Measurements from ENCODE around the gene TAF3. TPM values are rescaled to one million over a fixed set of nuclear protein-coding genes. Genes with fewer than 3 reads are reported as not detected.
A peak's percentile ranks its signal among the peaks of the same experiment; 100 is the strongest.
"Not testable (repeated sequence)": the region's sequence is repeated elsewhere in the genome, so short reads cannot be mapped to it uniquely, and the experiment has no call there.

Gene TAF3, protein sequence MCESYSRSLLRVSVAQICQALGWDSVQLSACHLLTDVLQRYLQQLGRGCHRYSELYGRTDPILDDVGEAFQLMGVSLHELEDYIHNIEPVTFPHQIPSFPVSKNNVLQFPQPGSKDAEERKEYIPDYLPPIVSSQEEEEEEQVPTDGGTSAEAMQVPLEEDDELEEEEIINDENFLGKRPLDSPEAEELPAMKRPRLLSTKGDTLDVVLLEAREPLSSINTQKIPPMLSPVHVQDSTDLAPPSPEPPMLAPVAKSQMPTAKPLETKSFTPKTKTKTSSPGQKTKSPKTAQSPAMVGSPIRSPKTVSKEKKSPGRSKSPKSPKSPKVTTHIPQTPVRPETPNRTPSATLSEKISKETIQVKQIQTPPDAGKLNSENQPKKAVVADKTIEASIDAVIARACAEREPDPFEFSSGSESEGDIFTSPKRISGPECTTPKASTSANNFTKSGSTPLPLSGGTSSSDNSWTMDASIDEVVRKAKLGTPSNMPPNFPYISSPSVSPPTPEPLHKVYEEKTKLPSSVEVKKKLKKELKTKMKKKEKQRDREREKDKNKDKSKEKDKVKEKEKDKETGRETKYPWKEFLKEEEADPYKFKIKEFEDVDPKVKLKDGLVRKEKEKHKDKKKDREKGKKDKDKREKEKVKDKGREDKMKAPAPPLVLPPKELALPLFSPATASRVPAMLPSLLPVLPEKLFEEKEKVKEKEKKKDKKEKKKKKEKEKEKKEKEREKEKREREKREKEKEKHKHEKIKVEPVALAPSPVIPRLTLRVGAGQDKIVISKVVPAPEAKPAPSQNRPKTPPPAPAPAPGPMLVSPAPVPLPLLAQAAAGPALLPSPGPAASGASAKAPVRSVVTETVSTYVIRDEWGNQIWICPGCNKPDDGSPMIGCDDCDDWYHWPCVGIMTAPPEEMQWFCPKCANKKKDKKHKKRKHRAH
- 10 to 100 TPM; 12.6 to 12.8 TPM for total RNA-seq

DNA sequence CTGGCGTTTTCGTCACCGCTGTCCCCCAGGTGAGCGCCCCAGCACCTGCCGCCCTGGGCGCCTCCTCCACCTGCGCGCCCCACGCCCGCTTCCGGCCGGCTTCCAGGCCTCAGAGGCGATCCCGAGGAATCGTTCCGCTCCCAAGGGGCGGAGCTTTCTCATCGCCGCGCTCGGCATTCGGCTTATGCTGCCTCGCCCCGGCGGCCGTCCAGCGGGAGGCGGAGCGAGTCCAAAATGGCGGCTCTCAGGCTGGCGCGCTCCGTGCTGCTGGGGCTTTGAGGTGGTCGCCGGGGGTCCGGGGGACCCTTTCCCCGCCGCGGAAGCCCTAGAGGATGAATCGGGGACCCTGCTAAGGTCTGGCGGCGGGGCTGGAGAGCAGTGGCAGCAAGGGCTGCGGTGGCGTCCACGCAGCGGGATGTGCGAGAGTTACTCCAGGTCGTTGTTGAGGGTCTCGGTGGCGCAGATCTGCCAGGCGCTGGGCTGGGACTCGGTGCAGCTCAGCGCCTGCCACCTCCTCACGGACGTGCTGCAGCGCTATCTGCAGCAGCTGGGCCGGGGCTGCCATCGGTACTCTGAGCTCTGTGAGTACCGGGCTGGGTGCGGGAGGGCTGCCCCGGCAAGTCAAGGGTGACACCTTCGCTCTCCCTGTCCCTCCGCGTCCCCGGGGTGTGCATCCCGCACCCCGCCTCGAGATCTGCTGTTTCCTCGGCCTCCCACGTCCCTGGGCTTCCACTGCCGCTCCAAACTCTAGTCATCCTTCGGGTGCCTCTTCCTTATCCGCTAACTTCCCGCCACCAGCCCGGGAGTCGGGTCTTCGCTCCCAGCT is at the start of gene TAF3:
TAF3 (plus strand) TSS at position 211 of the 826 bp plus-strand sequence; CDS start at position 416, 205 bp downstream.
- intact Hi-C loops (cut with micrococcal nuclease) = loop anchor here (1.0 to 2.0 kb wide), 3 partner anchors 30 to 236 kb away; partner anchors contain the start of genes ATP5F1C and GATA3
- CTCF ChIA-PET = interaction anchor here (0.6 kb wide), 1 partner anchor 26 kb away, joined by 3 read pairs; no protein-coding TSS in a partner anchor
- peak within 1 kb of the TSS; percentile 94 for H3K4me3 Mint-ChIP-seq

GRCh38 chr10:7773845-7774801 is 44.2 kb upstream of the TAF3 start:
- Mint-ChIP-seq H3K36me3 (ENCODE audit: low read depth) (peaks cover 35% of the 10 kb centered on the region), H3K9me3 (no peaks in the 10 kb centered on the region), H3K4me1 (ENCODE audit: low read depth) (no peaks in the 10 kb centered on the region), H3K4me3 (no peak overlapping the region), H3K27me3 (ENCODE audit: low read depth) (no peaks in the 10 kb centered on the region), H3K27ac (no peak overlapping the region)
- intact Hi-C loops (cut with micrococcal nuclease) = no loop called here
- CTCF ChIA-PET = interaction anchor here (0.7 kb wide), 1 partner anchor 86 kb away, joined by 3 read pairs; no protein-coding TSS in a partner anchor
- no peak for DNase-seq

More for the DNA sequence above, at the start of gene TAF3:
- H3K9me3 Mint-ChIP-seq = no peaks in the 10 kb centered on the region
- peaks cover 28% of the 10 kb centered on the region for H3K4me1 Mint-ChIP-seq (ENCODE audit: low read depth)
- H3K36me3 Mint-ChIP-seq (ENCODE audit: low read depth) = peaks cover 4% of the 10 kb centered on the region
- DNase-seq = peak; percentile 95
- no peaks in the 10 kb centered on the region for H3K27me3 Mint-ChIP-seq (ENCODE audit: low read depth)
- H3K27ac Mint-ChIP-seq = peak within 1 kb of the TSS; percentile 62

DNA sequence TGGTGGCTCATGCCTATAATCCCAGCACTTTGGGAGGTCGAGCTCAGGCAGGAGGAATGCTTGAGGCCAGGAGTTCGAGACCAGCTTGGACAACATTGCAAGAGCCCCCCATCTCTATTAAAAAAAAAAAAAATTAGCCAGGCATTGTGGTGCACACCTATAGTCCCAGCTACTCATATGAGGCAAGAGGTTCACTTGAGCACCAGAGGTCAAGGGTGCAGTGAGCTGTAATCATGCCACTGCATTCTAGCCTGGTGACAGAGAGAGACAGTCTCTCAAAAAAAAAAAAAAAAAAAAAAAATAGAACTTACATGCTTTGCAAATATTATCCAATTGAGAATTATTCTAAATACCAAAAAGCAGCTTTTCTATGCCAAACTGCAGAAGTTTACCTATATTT is 41.5 kb upstream of the TAF3 start:
- DNase-seq = no peak
- H3K4me3 Mint-ChIP-seq = no peak overlapping the region
- H3K27ac Mint-ChIP-seq = no peak overlapping the region
- no peaks in the 10 kb centered on the region for H3K27me3 Mint-ChIP-seq (ENCODE audit: low read depth)
- CTCF ChIA-PET = interaction anchor here (0.6 kb wide), 1 partner anchor 41 kb away, joined by 4 read pairs; no protein-coding TSS in a partner anchor
- peaks cover 2% of the 10 kb centered on the region for H3K4me1 Mint-ChIP-seq (ENCODE audit: low read depth)
- no peaks in the 10 kb centered on the region for H3K9me3 Mint-ChIP-seq
- intact Hi-C loops (cut with micrococcal nuclease) = no loop called here
- H3K36me3 Mint-ChIP-seq (ENCODE audit: low read depth) = peaks cover 45% of the 10 kb centered on the region

- H3K4me3 Mint-ChIP-seq; DNase-seq; H3K9me3 Mint-ChIP-seq; H3K27me3 Mint-ChIP-seq (ENCODE audit: low read depth); CTCF ChIA-PET; intact Hi-C loops (cut with micrococcal nuclease); H3K27ac Mint-ChIP-seq: not testable (repeated sequence)
- Mint-ChIP-seq H3K36me3 (ENCODE audit: low read depth) (peaks cover 30% of the 10 kb centered on the region), H3K4me1 (ENCODE audit: low read depth) (peaks cover 23% of the 10 kb centered on the region)
These were observed 36.1 kb upstream of the TAF3 start for GRCh38 chr10:7782194-7782593.

GRCh38 chr10:7786430-7786829 is 31.9 kb upstream of the TAF3 start:
- CTCF ChIA-PET = no interaction called here
- Mint-ChIP-seq H3K9me3 (no peaks in the 10 kb centered on the region), H3K27ac (no peak overlapping the region), H3K36me3 (ENCODE audit: low read depth) (peaks cover 11% of the 10 kb centered on the region), H3K27me3 (ENCODE audit: low read depth) (no peaks in the 10 kb centered on the region), H3K4me1 (ENCODE audit: low read depth) (peaks cover 47% of the 10 kb centered on the region), H3K4me3 (no peak overlapping the region)
- no peak for DNase-seq
- intact Hi-C loops (cut with micrococcal nuclease) = no loop called here

DNA sequence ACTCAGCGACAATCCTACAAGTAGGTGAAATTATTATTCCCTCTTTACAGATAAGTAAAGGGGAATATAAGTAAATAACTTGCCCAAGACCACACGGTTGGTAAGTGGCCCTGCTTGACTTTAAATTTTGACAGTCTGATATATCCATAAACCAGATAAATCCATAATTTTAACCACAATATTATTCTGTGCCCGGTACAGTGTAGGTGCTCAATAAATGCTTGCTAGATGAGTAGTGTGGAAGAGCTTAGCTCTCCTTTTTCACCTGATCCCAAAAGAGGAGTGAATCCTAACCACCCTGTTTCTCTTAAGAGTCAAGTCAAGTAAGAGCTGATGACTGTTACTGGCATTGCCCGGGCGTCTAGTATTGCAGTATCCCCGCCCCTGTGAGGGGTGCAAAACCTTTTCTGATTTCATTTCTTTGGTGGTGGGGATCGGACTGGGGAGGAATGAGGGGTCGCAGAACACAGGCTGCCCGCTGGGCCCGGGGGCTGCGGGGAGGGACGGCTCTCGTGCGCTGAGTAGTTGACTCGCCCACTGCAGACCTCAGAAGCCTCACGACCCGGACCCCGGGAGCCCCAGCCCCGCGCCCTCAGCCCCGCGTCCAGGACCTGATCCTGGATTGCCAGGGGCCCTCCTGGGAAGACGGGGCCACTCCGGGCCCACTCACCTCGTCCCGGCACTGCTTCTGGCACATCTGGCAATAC is 31.0 kb upstream of the TAF3 start:
- Mint-ChIP-seq H3K9me3 (no peaks in the 10 kb centered on the region), H3K27ac (no peak overlapping the region), H3K36me3 (ENCODE audit: low read depth) (peaks cover 15% of the 10 kb centered on the region), H3K4me3 (no peak overlapping the region), H3K4me1 (ENCODE audit: low read depth) (peaks cover 56% of the 10 kb centered on the region), H3K27me3 (ENCODE audit: low read depth) (no peaks in the 10 kb centered on the region)
- CTCF ChIA-PET = interaction anchor here (1.3 kb wide), 1 partner anchor 262 kb away, joined by 5 read pairs; no protein-coding TSS in a partner anchor
- intact Hi-C loops (cut with micrococcal nuclease) = no loop called here
- peak; percentile 49 for DNase-seq

- H3K4me1 Mint-ChIP-seq (ENCODE audit: low read depth) = peaks cover 63% of the 10 kb centered on the region
- H3K36me3 Mint-ChIP-seq (ENCODE audit: low read depth) = peaks cover 18% of the 10 kb centered on the region
- H3K27me3 Mint-ChIP-seq (ENCODE audit: low read depth) = no peaks in the 10 kb centered on the region
- H3K9me3 Mint-ChIP-seq = no peaks in the 10 kb centered on the region
- H3K27ac Mint-ChIP-seq = no peak within 1 kb of the TSS
- CTCF ChIA-PET = interaction anchor here (0.6 to 1.3 kb wide), 2 partner anchors 258 to 263 kb away, joined by 3 to 5 read pairs; no protein-coding TSS in a partner anchor
- intact Hi-C loops (cut with micrococcal nuclease) = loop anchor here (1.0 to 2.0 kb wide), 3 partner anchors 30 to 309 kb away; partner anchors contain the start of genes GATA3 and TAF3
- no peak within 1 kb of the TSS for H3K4me3 Mint-ChIP-seq
- peak; percentile 98 for DNase-seq
These were observed 30.3 kb upstream of the TAF3 start, which contains the start of the genes ATP5F1C and KIN for GRCh38 chr10:7787857-7788638. ATP5F1C (plus strand) TSS chr10:7788177; CDS start chr10:7788208, 31 bp downstream. KIN (minus strand) TSS chr10:7787993; CDS start chr10:7787933, 60 bp downstream.

- Mint-ChIP-seq H3K9me3 (no peaks in the 10 kb centered on the region), H3K4me1 (ENCODE audit: low read depth) (peaks cover 62% of the 10 kb centered on the region), H3K27ac (no peak overlapping the region), H3K27me3 (ENCODE audit: low read depth) (no peaks in the 10 kb centered on the region), H3K36me3 (ENCODE audit: low read depth) (peaks cover 20% of the 10 kb centered on the region), H3K4me3 (no peak overlapping the region)
- intact Hi-C loops (cut with micrococcal nuclease) = loop anchor here (1.0 to 2.0 kb wide), 3 partner anchors 30 to 310 kb away; partner anchors contain the start of genes GATA3 and TAF3
- CTCF ChIA-PET = interaction anchor here (1.3 kb wide), 1 partner anchor 263 kb away, joined by 5 read pairs; no protein-coding TSS in a partner anchor
- DNase-seq = no peak
These were observed 29.5 kb upstream of the TAF3 start for GRCh38 chr10:7788639-7789286.

- H3K4me3 Mint-ChIP-seq = no peak overlapping the region
- no peaks in the 10 kb centered on the region for H3K9me3 Mint-ChIP-seq
- DNase-seq = no peak
- peaks cover 20% of the 10 kb centered on the region for H3K36me3 Mint-ChIP-seq (ENCODE audit: low read depth)
- intact Hi-C loops (cut with micrococcal nuclease) = loop anchor here (2.0 kb wide), 1 partner anchor 311 kb away; no protein-coding TSS in a partner anchor
- peaks cover 65% of the 10 kb centered on the region for H3K4me1 Mint-ChIP-seq (ENCODE audit: low read depth)
- no peaks in the 10 kb centered on the region for H3K27me3 Mint-ChIP-seq (ENCODE audit: low read depth)
- peak overlapping the region; percentile 11 for H3K27ac Mint-ChIP-seq
- CTCF ChIA-PET = no interaction called here
These were observed 28.9 kb upstream of the TAF3 start for GRCh38 chr10:7789390-7789789.

Measured in activated naive CD4-positive, alpha-beta T cell treated with anti-CD3 and anti-CD28 coated beads for 36 hours (primary cell).